ENCODE measurements around the gene DLGAP1.
A peak's percentile ranks its signal among the peaks of the same experiment; 100 is the strongest.
"Not testable (repeated sequence)": the region's sequence is repeated elsewhere in the genome, so short reads cannot be mapped to it uniquely, and the experiment has no call there.

DLGAP1 gene

DNA sequence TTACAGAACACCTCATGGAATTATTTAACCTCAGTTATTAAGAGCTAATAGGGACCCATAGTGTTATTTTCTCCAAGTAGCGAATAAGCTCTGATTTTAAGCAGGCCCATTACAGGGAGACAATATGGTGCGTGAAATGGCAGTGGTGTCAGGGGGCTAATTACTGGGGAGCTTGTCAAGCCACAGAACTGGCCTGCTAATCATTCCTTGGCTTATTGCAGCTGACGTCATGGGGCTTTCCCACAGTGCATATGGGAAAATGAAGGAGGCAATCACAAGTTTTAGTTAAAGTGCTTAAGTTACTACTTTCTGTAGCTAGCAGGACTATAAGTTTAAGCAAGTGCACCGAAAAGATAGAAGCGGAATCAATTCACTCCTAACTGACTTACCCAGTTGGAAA, 742.6 kb downstream of the DLGAP1 start:
- H3K27ac ChIP-seq (ENCODE audit: low read depth, low read length), result no peak overlapping the region
- H3K9ac ChIP-seq (ENCODE audit: low read length in 5 of 5), result no peak overlapping the region

DNA sequence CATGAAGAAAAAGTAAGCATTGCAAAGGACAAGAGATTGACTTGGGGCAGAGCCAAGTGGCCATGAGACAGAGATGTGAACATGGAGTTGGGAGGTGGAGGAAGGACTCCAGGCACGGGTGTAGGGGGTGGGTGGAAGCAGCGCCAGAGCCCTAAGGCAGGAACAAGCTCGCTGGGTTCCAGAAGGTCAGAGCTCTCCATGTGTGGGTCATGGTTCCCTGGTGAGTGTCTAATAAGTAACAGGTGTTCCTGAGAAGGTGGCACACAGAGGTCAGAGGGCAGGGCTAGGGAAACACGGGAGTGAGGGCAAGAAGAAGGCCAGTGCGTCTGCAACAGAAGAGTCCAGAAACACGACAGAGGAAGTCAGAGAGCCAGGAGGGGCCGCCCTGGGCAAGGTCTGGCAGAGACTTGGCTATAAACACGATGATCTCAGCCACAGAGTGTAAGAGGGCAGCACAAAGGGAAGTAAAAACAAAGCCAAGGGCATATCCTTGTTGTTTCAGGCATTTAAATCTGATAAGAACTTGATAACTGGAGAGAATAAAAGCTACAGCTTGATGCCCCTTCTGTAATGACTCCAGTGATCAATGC, 744.3 kb downstream of the DLGAP1 start:
- no peak overlapping the region for H3K4me3 ChIP-seq (ENCODE audit: low read depth in 1 of 5, low read length in 5 of 5)
- no peak overlapping the region for H3K9ac ChIP-seq (ENCODE audit: low read length in 5 of 5)
- H3K27ac ChIP-seq (ENCODE audit: low read depth, low read length), result no peak overlapping the region
- peaks cover 0 to 10% (median 0%) of the 10 kb centered on the region in 5 donors for H3K4me1 ChIP-seq (ENCODE audit: control insufficient read depth in 5 of 5, insufficient read depth in 5 of 5, low read length in 5 of 5)
- no peaks in the 10 kb centered on the region for H3K9me3 ChIP-seq (ENCODE audit: control insufficient read depth in 5 of 5, low read length in 5 of 5)
- no peaks in the 10 kb centered on the region for H3K36me3 ChIP-seq (ENCODE audit: control insufficient read depth in 5 of 5, insufficient read depth in 5 of 5, low read length in 5 of 5)
- H3K27me3 ChIP-seq (ENCODE audit: control insufficient read depth in 5 of 5, insufficient read depth in 4 of 5, low read length in 5 of 5), result no peaks in the 10 kb centered on the region

More for the DNA sequence above, 742.6 kb downstream of the DLGAP1 start:
- Histone ChIP-seq H3K4me1 (ENCODE audit: control insufficient read depth in 5 of 5, insufficient read depth in 5 of 5, low read length in 5 of 5) (peaks cover 0 to 10% (median 0%) of the 10 kb centered on the region in 5 donors), H3K4me3 (ENCODE audit: low read depth in 1 of 5, low read length in 5 of 5) (no peak overlapping the region), H3K36me3 (ENCODE audit: control insufficient read depth in 5 of 5, insufficient read depth in 5 of 5, low read length in 5 of 5) (no peaks in the 10 kb centered on the region), H3K9me3 (ENCODE audit: control insufficient read depth in 5 of 5, low read length in 5 of 5) (no peaks in the 10 kb centered on the region), H3K27me3 (ENCODE audit: control insufficient read depth in 5 of 5, insufficient read depth in 4 of 5, low read length in 5 of 5) (no peaks in the 10 kb centered on the region)

DNA sequence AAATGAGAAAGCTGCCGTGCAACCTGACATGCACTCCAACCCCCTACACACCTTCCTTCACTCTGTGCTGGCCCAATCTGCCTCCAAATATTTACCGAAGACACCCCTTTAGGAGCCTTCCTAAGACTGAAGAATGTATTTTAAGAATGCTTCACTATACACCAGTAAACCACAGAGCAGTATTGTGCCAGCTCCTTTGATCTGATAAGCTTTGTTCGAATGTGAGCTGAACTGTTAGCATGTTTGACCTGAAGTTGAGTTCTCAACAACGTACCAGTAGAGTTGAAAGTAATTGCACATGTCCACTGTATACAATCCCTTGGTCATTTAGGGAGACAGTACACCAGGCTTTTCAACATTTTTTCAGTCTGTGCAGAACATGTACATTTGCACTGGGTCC, 745.9 kb downstream of the DLGAP1 start:
- Histone ChIP-seq H3K9me3 (ENCODE audit: control insufficient read depth in 5 of 5, low read length in 5 of 5) (no peaks in the 10 kb centered on the region), H3K4me3 (ENCODE audit: low read depth in 1 of 5, low read length in 5 of 5) (no peak overlapping the region), H3K27me3 (ENCODE audit: control insufficient read depth in 5 of 5, insufficient read depth in 4 of 5, low read length in 5 of 5) (no peaks in the 10 kb centered on the region), H3K9ac (ENCODE audit: low read length in 5 of 5) (no peak overlapping the region), H3K27ac (ENCODE audit: low read depth, low read length) (no peak overlapping the region), H3K4me1 (ENCODE audit: control insufficient read depth in 5 of 5, insufficient read depth in 5 of 5, low read length in 5 of 5) (peaks cover 0 to 10% (median 0%) of the 10 kb centered on the region in 5 donors), H3K36me3 (ENCODE audit: control insufficient read depth in 5 of 5, insufficient read depth in 5 of 5, low read length in 5 of 5) (no peaks in the 10 kb centered on the region)

GRCh38 chr18:3706279-3707097, 748.6 kb downstream of the DLGAP1 start:
- H3K9ac ChIP-seq (ENCODE audit: low read length in 5 of 5), result no peak overlapping the region
- peaks cover 0 to 2% (median 0%) of the 10 kb centered on the region in 5 donors for H3K27me3 ChIP-seq (ENCODE audit: control insufficient read depth in 5 of 5, insufficient read depth in 4 of 5, low read length in 5 of 5)
- H3K36me3 ChIP-seq (ENCODE audit: control insufficient read depth in 5 of 5, insufficient read depth in 5 of 5, low read length in 5 of 5), result no peaks in the 10 kb centered on the region
- peaks cover 0 to 10% (median 0%) of the 10 kb centered on the region in 5 donors for H3K4me1 ChIP-seq (ENCODE audit: control insufficient read depth in 5 of 5, insufficient read depth in 5 of 5, low read length in 5 of 5)
- no peak overlapping the region for H3K27ac ChIP-seq (ENCODE audit: low read depth, low read length)
- no peak overlapping the region for H3K4me3 ChIP-seq (ENCODE audit: low read depth in 1 of 5, low read length in 5 of 5)
- no peaks in the 10 kb centered on the region for H3K9me3 ChIP-seq (ENCODE audit: control insufficient read depth in 5 of 5, low read length in 5 of 5)

- Histone ChIP-seq H3K4me1 (ENCODE audit: control insufficient read depth in 5 of 5, insufficient read depth in 5 of 5, low read length in 5 of 5) (peaks cover 0 to 3% (median 0%) of the 10 kb centered on the region in 5 donors), H3K4me3 (ENCODE audit: low read depth in 1 of 5, low read length in 5 of 5) (no peak overlapping the region), H3K36me3 (ENCODE audit: control insufficient read depth in 5 of 5, insufficient read depth in 5 of 5, low read length in 5 of 5) (no peaks in the 10 kb centered on the region), H3K27ac (ENCODE audit: low read depth, low read length) (no peak overlapping the region), H3K9me3 (ENCODE audit: control insufficient read depth in 5 of 5, low read length in 5 of 5) (no peaks in the 10 kb centered on the region), H3K9ac (ENCODE audit: low read length in 5 of 5) (no peak overlapping the region), H3K27me3 (ENCODE audit: control insufficient read depth in 5 of 5, insufficient read depth in 4 of 5, low read length in 5 of 5) (peaks cover 0 to 2% (median 0%) of the 10 kb centered on the region in 5 donors)
These were observed 750.4 kb downstream of the DLGAP1 start for GRCh38 chr18:3704556-3705344.

DNA sequence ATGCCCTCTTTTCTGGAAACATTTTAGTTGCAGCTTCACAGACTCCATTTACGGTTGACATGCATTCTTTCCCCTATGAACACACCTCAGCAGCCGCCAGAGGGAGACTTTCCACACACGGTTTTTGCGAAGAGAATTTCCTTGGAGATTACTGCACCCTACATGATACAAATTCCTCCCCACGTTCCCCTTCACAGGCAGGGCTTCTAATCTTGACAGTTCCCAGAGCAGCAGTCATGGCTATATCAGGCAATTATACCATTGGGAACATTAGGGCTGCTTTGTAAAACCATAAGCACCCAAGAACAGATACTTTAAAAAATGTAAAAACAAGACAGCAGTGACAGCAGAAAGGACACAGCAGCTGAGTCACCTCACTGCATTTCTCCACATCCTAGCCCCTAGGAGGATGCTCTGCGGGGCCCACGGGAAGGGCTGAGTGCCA, 751.4 kb downstream of the DLGAP1 start:
- Histone ChIP-seq H3K9me3 (ENCODE audit: control insufficient read depth in 5 of 5, low read length in 5 of 5) (no peaks in the 10 kb centered on the region), H3K9ac (ENCODE audit: low read length in 5 of 5) (no peak overlapping the region), H3K36me3 (ENCODE audit: control insufficient read depth in 5 of 5, insufficient read depth in 5 of 5, low read length in 5 of 5) (no peaks in the 10 kb centered on the region), H3K4me3 (ENCODE audit: low read depth in 1 of 5, low read length in 5 of 5) (no peak overlapping the region), H3K27ac (ENCODE audit: low read depth, low read length) (no peak overlapping the region), H3K27me3 (ENCODE audit: control insufficient read depth in 5 of 5, insufficient read depth in 4 of 5, low read length in 5 of 5) (peaks cover 0 to 2% (median 0%) of the 10 kb centered on the region in 5 donors), H3K4me1 (ENCODE audit: control insufficient read depth in 5 of 5, insufficient read depth in 5 of 5, low read length in 5 of 5) (peaks cover 0 to 3% (median 0%) of the 10 kb centered on the region in 5 donors)

DNA sequence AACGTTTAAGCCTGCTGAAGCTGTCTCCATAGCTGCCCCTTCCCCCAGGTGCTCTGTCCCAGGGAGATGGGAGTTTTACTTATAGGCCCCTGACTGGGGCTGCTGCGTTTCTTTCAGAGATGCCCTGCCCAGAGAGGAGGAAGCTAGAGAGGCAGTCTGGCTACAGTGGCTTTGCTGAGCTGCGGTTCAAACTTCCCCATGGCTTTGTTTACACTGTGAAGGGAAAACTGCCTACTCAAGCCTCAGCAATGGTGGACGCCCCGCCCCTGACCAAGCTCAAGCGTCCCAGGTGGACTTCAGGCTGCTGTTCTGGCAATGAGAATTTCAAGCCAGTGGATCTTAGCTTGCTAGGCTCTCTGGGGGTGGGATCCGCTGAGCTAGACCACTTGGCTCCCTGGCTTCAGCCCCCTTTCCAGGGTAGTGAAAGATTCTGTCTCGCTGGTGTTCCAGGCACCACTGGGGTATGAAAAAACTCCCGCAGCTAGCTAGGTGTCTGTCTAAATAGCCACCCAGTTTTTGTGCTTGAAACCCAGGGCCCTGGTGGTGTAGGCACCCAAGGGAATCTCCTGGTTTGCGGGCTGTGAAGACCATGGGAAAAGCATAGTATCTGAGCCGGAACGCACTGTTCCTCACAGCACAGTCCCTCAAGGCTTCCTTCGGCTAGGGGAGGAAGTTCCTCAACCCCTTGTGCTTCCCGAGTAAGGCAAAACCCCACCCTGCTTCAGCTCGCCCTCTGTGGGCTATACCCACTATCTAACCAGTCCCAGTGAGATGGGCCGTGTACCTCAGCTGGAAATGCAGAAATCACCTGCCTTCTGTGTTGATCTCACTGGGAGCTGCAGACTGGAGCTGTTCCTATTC, 755.2 kb downstream of the DLGAP1 start:
- H3K4me1 ChIP-seq (ENCODE audit: control insufficient read depth in 5 of 5, insufficient read depth in 5 of 5, low read length in 5 of 5); H3K36me3 ChIP-seq (ENCODE audit: control insufficient read depth in 5 of 5, insufficient read depth in 5 of 5, low read length in 5 of 5); H3K27ac ChIP-seq (ENCODE audit: low read depth, low read length); H3K9me3 ChIP-seq (ENCODE audit: control insufficient read depth in 5 of 5, low read length in 5 of 5); H3K27me3 ChIP-seq (ENCODE audit: control insufficient read depth in 5 of 5, insufficient read depth in 4 of 5, low read length in 5 of 5); H3K9ac ChIP-seq (ENCODE audit: low read length in 5 of 5): not testable (repeated sequence)
- peak overlapping the region in 4 of 5 donors; percentile 29 to 44 (median 40) for H3K4me3 ChIP-seq (ENCODE audit: low read depth in 1 of 5, low read length in 5 of 5)

- not testable (repeated sequence) for H3K9me3 ChIP-seq (ENCODE audit: control insufficient read depth in 5 of 5, low read length in 5 of 5); H3K9ac ChIP-seq (ENCODE audit: low read length in 5 of 5); H3K4me1 ChIP-seq (ENCODE audit: control insufficient read depth in 5 of 5, insufficient read depth in 5 of 5, low read length in 5 of 5); H3K36me3 ChIP-seq (ENCODE audit: control insufficient read depth in 5 of 5, insufficient read depth in 5 of 5, low read length in 5 of 5); H3K27me3 ChIP-seq (ENCODE audit: control insufficient read depth in 5 of 5, insufficient read depth in 4 of 5, low read length in 5 of 5); H3K4me3 ChIP-seq (ENCODE audit: low read depth in 1 of 5, low read length in 5 of 5); H3K27ac ChIP-seq (ENCODE audit: low read depth, low read length)
These were observed 760.9 kb downstream of the DLGAP1 start for GRCh38 chr18:3694030-3694778.

DNA sequence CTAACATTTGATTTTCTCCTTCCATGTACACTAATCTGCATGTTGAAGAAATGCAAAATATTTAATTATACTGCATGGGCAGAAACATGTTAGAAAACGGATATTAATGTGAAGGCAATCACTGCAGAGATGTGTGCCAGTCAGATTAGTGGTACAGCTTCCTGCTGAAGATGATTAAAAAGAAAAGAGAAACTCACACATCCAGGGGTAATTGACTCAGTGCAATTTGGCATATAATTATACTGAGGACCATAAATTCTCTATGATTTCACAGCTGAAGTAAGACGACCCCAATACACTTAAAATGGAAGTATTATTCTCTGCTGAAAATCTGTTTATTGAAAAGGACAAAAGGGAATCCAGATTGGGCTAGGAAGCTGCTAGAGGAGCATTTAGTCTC, 761.7 kb downstream of the DLGAP1 start:
- no peaks in the 10 kb centered on the region for H3K27me3 ChIP-seq (ENCODE audit: control insufficient read depth in 5 of 5, insufficient read depth in 4 of 5, low read length in 5 of 5)
- peaks cover 0 to 2% (median 0%) of the 10 kb centered on the region in 5 donors for H3K9me3 ChIP-seq (ENCODE audit: control insufficient read depth in 5 of 5, low read length in 5 of 5)
- peaks cover 0 to 8% (median 0%) of the 10 kb centered on the region in 5 donors for H3K4me1 ChIP-seq (ENCODE audit: control insufficient read depth in 5 of 5, insufficient read depth in 5 of 5, low read length in 5 of 5)
- no peak overlapping the region for H3K9ac ChIP-seq (ENCODE audit: low read length in 5 of 5)
- no peaks in the 10 kb centered on the region for H3K36me3 ChIP-seq (ENCODE audit: control insufficient read depth in 5 of 5, insufficient read depth in 5 of 5, low read length in 5 of 5)
- no peak overlapping the region for H3K27ac ChIP-seq (ENCODE audit: low read depth, low read length)
- H3K4me3 ChIP-seq (ENCODE audit: low read depth in 1 of 5, low read length in 5 of 5), result no peak overlapping the region
